GM12878 (cell line): ENCODE data around the gene PRIM1. TPM values are rescaled to one million over a fixed set of nuclear protein-coding genes. Genes with fewer than 3 reads are reported as not detected.
A peak's percentile ranks its signal among the peaks of the same experiment; 100 is the strongest.

Experiments
- ATAC-seq: fragments of 200-7000 bp; cut with Tn5 transposase; 3 replicates; pipeline ENCODE4 v1.9.1; 2020; ENCODE audit warnings: mild to moderate bottlenecking, moderate library complexity
- BruUV-seq: library from RNA; stranded (reverse); fragments of 400-500 nt; replicated peaks from 2 replicates; lab custom pipeline; 2021; lab: Mats Ljungman, UMichigan
- CTCF ChIA-PET: fragments of 300-600 bp; sonication (Branson Sonifier 250); formaldehyde crosslinking; extraction: SDS; loops from one replicate; lab custom pipeline; 2021; ENCODE audit warnings: inconsistent platforms; lab: Yijun Ruan, JAX
- POLR2A ChIA-PET: fragments of 350-600 bp; formaldehyde crosslinking; extraction: SDS; loops from one replicate; lab custom pipeline; 2021; ENCODE audit warnings: inconsistent platforms; lab: Charles Lee
- RAD21 ChIA-PET: fragments of 300-600 bp; sonication (Branson Sonifier 250); formaldehyde crosslinking; loops from one replicate; lab custom pipeline; 2023; ENCODE audit warnings: antibody characterized with exemption; ENCODE audit not compliant: unreplicated experiment; lab: Charles Lee
- SMC1A ChIA-PET: fragments of 300-600 bp; sonication (Branson Sonifier 250); formaldehyde crosslinking; loops from one replicate; lab custom pipeline; 2023; ENCODE audit not compliant: unreplicated experiment, uncharacterized antibody; lab: Charles Lee
- DNase-seq: peaks from one replicate; pipeline ENCODE4 v3.0.0-alpha.2; 2011; ENCODE audit warnings: low read depth, low spot score
- FAIRE-seq: peaks from 3 replicates; lab custom pipeline; 2011; peaks lifted over from hg19 to GRCh38; lab: Jason Lieb, UNC
- H2AFZ ChIP-seq: 2 replicates; pipeline ENCODE4 v1.6.0; 2011; ENCODE audit warnings: low read depth, low read length, control low read depth; ENCODE audit not compliant: control insufficient read depth
- H3K27ac ChIP-seq: 2 replicates; pipeline ENCODE4 v1.5.1; 2011; ENCODE audit warnings: control low read depth; ENCODE audit not compliant: control insufficient read depth, insufficient read depth
- H3K27me3 ChIP-seq, 2 experiments: replicated peaks in 1 of 2; 2 replicates each; pipeline versions ENCODE4 v1.6.0 to v1.6.1; 2011; ENCODE audit warnings: low read length in 1 of 2; ENCODE audit not compliant: control insufficient read depth in 2 of 2, insufficient read depth in 2 of 2
- H3K36me3 ChIP-seq, 2 experiments: 2 replicates each; pipeline ENCODE4 v1.5.1; 2011; ENCODE audit warnings: low read length in 1 of 2; ENCODE audit not compliant: control insufficient read depth in 2 of 2, insufficient read depth in 2 of 2
- H3K4me1 ChIP-seq: 2 replicates; pipeline ENCODE4 v1.6.1; 2011; ENCODE audit warnings: mild to moderate bottlenecking, low read length, moderate library complexity, mixed read lengths; ENCODE audit not compliant: control insufficient read depth, insufficient read depth
- H3K4me2 ChIP-seq: 2 replicates; pipeline ENCODE4 v1.6.0; 2011; ENCODE audit warnings: control low read depth; ENCODE audit not compliant: control insufficient read depth, insufficient read depth
- H3K4me3 ChIP-seq: fragments of 200-600 bp; sonication (generic); 2 replicates; pipeline ENCODE4 v1.5.1; 2016
- H3K79me2 ChIP-seq: 2 replicates; pipeline ENCODE4 v1.6.0; 2011; ENCODE audit warnings: low read length; ENCODE audit not compliant: control insufficient read depth, insufficient read depth
- H3K9ac ChIP-seq: 2 replicates; pipeline ENCODE4 v1.8.0; 2011; ENCODE audit warnings: low read length, control low read depth, mixed read lengths; ENCODE audit not compliant: control insufficient read depth, insufficient read depth
- H3K9me3 ChIP-seq: replicated peaks from 3 replicates; pipeline ENCODE4 v1.5.1; 2011; ENCODE audit warnings: mild to moderate bottlenecking, low read length; ENCODE audit not compliant: control insufficient read depth, insufficient read depth
- H4K20me1 ChIP-seq: 2 replicates; pipeline ENCODE4 v1.6.0; 2011; ENCODE audit not compliant: control insufficient read depth, insufficient read depth
- ASH2L ChIP-seq: fragments of 300-600, 200-600 bp; sonication (generic); IDR thresholded peaks from 2 replicates; pipeline ENCODE4 v1.6.1; 2017; ENCODE audit warnings: low read depth, mild to moderate bottlenecking, borderline replicate concordance
- BHLHE40 ChIP-seq, 2 experiments: fragments of 450-650 bp in 1 of 2; IDR thresholded peaks; 2 replicates each; pipeline ENCODE4 v1.6.1; 2011 to 2017; ENCODE audit warnings: low read depth in 2 of 2, borderline replicate concordance in 1 of 2, improper control_type of control experiment in 1 of 2, low read length in 1 of 2, mild to moderate bottlenecking in 1 of 2
- BMI1 ChIP-seq: fragments of 450-650 bp; IDR thresholded peaks from 2 replicates; pipeline ENCODE4 v1.6.1; 2016; ENCODE audit warnings: mild to moderate bottlenecking, moderate library complexity, borderline replicate concordance
- HDAC6 ChIP-seq: fragments of 200-600 bp; sonication (generic); IDR thresholded peaks from one replicate; pipeline ENCODE4 v1.8.0; 2017; ENCODE audit warnings: antibody characterized with exemption; ENCODE audit not compliant: unreplicated experiment
- KAT2A ChIP-seq: conservative IDR thresholded peaks from 2 replicates; pipeline ENCODE4 v1.6.1; 2011; ENCODE audit warnings: low read depth, low read length; ENCODE audit not compliant: control insufficient read depth
- PAX5 ChIP-seq: IDR thresholded peaks from 2 replicates; pipeline ENCODE4 v1.6.1; 2011; ENCODE audit warnings: low read depth, low read length, borderline replicate concordance
- TCF3 ChIP-seq: IDR thresholded peaks from 2 replicates; pipeline ENCODE4 v1.6.1; 2012; ENCODE audit warnings: low read depth, mild to moderate bottlenecking, low read length, borderline replicate concordance; ENCODE audit not compliant: insufficient read depth
- YY1 ChIP-seq: IDR thresholded peaks from 2 replicates; pipeline ENCODE4 v1.6.1; 2011; ENCODE audit warnings: low read depth, mild to moderate bottlenecking, low read length
- in situ Hi-C: fragments of 300-500 bp; cut with MboI; formaldehyde crosslinking; loops from 9 replicates; pipeline ENCODE4 v1.14.3; 2018; ENCODE audit warnings: mixed read lengths
- intact Hi-C: fragments of 100-400 bp; cut with micrococcal nuclease; formaldehyde crosslinking; loops from one replicate; pipeline ENCODE4 v1.14.2; 2022; ENCODE audit not compliant: unreplicated experiment
- polyA plus RNA-seq, 11 experiments: library from polyadenylated mRNA; depleted of rRNA in 4 of 11; unstranded in 6 of 11; stranded (reverse) in 5 of 11; fragments of >200 nt; fragmentation: Nextera tagmentation in 4 of 11; fragmentation: Illumina TruSeq in 1 of 11; extraction: Ambion mirVana in 4 of 11; extraction: Trizol in 1 of 11; gene quantifications; 1 replicate in 1 of 11; 2 replicates in 10 of 11; pipeline versions ENCODE4 v1.2.1 to v1.2.3, GENCODE V29; 2011 to 2016; ENCODE audit warnings: inconsistent platforms in 2 of 11, missing spikeins in 2 of 11, low read depth in 1 of 11
- total RNA-seq, 4 experiments: library from RNA; depleted of rRNA in 3 of 4; stranded (reverse); fragments of >200 nt in 3 of 4; fragmentation: Illumina TruSeq in 1 of 4; extraction: Trizol in 1 of 4; gene quantifications; 2 replicates each; pipeline versions ENCODE4 v1.2.1 to v1.2.3, GENCODE V29; 2013 to 2021

The PRIM1 gene
- total and polyA plus RNA-seq, 10 of the 15 experiments (the other 5 are each of a cell fraction or from before 2014, with no cell fraction given), result 27.1 to 70.6 (median 55.7) TPM

DNA sequence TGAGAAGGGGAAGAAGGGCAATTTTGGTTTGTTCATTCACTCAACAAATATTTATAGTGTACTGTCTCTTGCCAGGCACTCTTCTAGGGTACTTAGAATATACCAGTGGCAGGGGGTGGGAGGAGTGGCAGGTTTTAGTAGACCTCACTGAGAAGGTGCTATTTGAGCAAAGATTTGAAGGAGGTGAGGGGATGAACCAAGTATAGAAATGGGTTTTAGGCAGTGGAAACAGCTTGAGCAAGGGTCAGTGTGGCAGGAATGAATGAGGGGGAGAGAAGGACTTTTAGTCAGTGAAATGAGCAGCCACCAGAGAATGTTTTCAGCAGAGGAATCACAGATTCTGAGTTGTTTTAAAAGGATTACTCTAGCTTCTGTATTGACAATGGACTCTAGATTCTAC, 2.3 kb downstream of the PRIM1 start:
- no peak for FAIRE-seq
- CTCF ChIA-PET, result interaction anchor here (0.7 to 11.6 kb wide), 8 partner anchors 11 to 362 kb away, joined by 3 to 177 read pairs (median 4); partner anchors contain the start of genes STAT6 and ZBTB39
- TF ChIP-seq YY1, result no peak
- TF ChIP-seq HDAC6, result no peak
- TF ChIP-seq BHLHE40 (IDR thresholded peaks at IDR 0.05; ENCODE audit: borderline replicate concordance in 1 of 2, low read depth in 2 of 2, low read length in 1 of 2), result no peak
- TF ChIP-seq TCF3, result no peak
- no peak for TF ChIP-seq ASH2L
- TF ChIP-seq KAT2A, result no peak
- TF ChIP-seq BMI1, result no peak
- no peak for TF ChIP-seq PAX5
- no peak for DNase-seq
- BruUV-seq, result no TSS peak
- intact Hi-C loops, result loop anchor here (5.0 kb wide), 2 partner anchors 312 to 362 kb away; partner anchors contain the start of gene STAT6
- H3K9ac ChIP-seq, result peak overlapping the region; percentile 52
- POLR2A ChIA-PET, result interaction anchor here (0.5 to 2.8 kb wide), 10 partner anchors 17 to 118 kb away, joined by 3 to 20 read pairs (median 5); partner anchors contain the start of genes NACA and PTGES3
- peak overlapping the region; percentile 80 for H3K4me2 ChIP-seq
- SMC1A ChIA-PET, result interaction anchor here (0.7 to 4.3 kb wide), 6 partner anchors 9 to 249 kb away, joined by 4 to 18 read pairs (median 6); partner anchors contain the start of genes NACA and PTGES3
- H2AFZ ChIP-seq, result peak overlapping the region; percentile 29; the same call in 1 of the 2 replicates
- no peaks in the 10 kb centered on the region for H4K20me1 ChIP-seq
- RAD21 ChIA-PET, result interaction anchor here (0.8 to 1.5 kb wide), 2 partner anchors 24 to 113 kb away, joined by 5 to 8 read pairs; partner anchors contain the start of gene NACA
- H3K27ac ChIP-seq, result peak overlapping the region; percentile 69
- H3K79me2 ChIP-seq, result peaks cover 19% of the 10 kb centered on the region
- H3K9me3 ChIP-seq, result no peaks in the 10 kb centered on the region
- in situ Hi-C loops, result no loop called here
- peak overlapping the region; percentile 22; the same call in 1 of the 2 replicates for H3K4me3 ChIP-seq
- peak; percentile 31 for ATAC-seq
- H3K4me1 ChIP-seq, result peaks cover 21% of the 10 kb centered on the region
- H3K27me3 ChIP-seq, result no peaks in the 10 kb centered on the region
- H3K36me3 ChIP-seq, result peaks cover 0 to 3% of the 10 kb centered on the region in 2 experiments; a peak in 2 of 4 replicates
